ENCODE measurements around the gene GFRA3.

GFRA3 gene

DNA sequence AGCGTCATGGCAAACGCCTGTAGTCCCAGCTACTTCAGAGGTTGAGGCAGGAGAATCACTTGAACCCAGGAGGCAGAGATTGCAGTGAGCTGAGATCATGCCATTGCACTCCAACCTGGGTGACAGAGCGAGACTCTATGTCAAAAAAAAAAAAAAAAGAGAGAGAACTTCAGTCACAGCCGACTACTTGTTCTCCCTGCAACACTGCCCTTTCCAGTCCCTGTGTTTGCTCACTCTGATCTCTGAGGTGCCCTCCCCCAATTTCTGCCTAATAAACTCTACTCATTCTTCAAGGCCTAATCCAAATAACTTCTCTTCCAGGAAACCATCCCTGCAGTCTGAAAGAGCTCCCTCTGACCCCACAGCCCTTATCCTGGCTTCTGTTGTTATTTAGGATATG is 28.1 kb downstream of the GFRA3 start:
- DNase-seq = no peak

- no peak for DNase-seq
Observed at GRCh38 chr5:138245717-138246116, 28.7 kb downstream of the GFRA3 start.

- DNase-seq = no peak
Observed at GRCh38 chr5:138243794-138244193, 30.6 kb downstream of the GFRA3 start.

DNA sequence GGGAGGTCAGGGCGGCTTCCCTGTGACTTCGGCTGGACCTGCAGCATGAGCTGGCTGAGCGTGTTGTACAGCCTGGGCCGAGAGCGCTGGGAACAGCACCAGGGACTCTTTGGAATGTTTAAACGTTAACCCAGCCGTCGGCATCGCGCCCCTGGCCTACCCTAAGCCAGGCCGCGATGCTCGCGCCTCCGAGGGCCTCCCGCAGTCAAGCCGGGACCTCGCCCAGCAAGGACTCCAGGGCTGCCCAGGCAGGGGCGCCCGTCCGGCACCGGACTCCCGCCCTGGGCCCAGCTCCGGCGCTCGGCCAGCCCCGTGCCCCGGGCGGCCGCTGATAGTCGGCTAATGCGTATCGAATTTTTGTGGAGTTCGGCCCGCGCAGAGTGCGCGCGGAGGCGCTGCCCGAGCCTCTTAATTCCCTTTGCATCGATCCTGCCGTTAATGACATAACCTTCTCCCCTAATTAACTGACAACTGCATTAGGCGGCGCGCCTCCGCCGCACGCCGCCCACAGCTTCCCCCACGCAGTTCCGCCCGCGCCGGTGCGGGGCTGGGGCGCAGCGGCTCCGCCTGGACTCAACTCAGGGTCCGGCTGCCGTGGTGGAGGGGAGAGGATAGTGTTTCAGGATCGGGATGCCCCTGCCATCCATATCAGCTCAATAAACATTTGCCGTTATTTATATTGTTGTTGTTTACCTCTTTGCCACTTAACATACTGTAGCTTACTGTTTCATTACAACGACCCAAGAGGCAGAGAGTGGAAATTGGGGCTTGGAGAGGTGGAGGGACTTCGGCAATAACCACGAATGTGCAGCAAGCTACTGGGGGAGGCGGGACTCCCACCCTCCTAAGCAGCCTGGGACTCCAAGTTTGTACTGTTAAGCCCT is 32.5 kb downstream of the GFRA3 start:
- peak in 3 of 5 donors; percentile 1 to 13 (median 2) for DNase-seq

GRCh38 chr5:138240650-138241385 is 33.6 kb downstream of the GFRA3 start:
- DNase-seq = no peak

DNA sequence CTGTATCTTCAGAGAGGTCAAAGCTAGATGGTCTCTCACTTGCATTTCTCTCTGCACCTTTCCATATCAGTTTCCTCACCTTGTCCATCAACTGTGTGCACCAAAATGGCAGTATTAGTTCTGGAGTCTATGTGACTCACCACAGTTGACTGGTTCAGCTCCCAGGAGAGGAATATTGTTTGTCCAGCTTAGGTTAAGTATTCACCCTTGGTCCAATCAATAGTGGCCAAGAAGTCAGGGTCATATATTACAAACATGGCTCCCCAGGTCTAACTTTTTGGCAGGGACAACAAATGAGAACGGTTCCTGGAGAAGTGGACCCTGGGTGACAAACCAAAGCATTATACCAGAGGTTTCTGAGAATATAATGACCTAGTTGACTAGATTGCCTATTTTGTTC is 36.4 kb downstream of the GFRA3 start:
- DNase-seq = no peak

DNA sequence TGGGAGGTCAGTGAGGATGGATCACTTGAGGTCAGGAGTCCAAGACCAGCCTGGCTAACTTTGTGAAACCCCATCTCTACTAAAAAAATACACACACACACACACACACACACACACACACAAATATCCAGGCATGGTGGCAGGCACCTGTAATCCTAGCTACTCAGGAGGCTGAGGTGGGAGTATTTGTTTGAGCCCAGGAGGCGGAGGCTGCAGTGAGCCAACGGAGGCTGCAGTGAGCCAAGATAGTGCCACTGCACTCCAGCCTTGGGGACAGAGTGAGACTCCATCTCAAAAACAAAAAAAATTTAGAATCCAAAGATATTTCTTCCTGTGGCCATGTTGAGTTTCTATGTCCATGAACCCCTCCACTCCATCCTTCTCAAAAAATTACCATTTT is 39.8 kb downstream of the GFRA3 start:
- no peak for DNase-seq

DNA sequence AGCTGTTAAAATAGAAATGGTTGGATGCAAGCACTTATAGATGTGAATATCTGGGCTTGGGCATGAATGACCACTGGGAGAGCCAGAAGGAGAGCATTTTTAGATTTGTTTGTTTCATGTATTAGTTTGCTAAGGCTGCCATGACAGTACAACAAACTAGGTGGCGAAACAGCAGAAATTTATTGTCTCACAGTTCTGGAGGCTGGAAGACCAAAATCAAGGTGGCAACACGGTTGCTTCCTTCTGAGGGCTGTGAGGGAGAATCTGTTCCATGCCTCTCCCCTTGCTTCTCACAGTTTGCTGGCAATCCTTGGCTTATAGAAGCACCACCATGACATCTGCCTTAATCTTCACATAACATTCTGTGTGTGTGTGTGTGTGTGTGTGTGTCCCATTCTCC is 41.1 kb downstream of the GFRA3 start:
- no peak for DNase-seq

DNA sequence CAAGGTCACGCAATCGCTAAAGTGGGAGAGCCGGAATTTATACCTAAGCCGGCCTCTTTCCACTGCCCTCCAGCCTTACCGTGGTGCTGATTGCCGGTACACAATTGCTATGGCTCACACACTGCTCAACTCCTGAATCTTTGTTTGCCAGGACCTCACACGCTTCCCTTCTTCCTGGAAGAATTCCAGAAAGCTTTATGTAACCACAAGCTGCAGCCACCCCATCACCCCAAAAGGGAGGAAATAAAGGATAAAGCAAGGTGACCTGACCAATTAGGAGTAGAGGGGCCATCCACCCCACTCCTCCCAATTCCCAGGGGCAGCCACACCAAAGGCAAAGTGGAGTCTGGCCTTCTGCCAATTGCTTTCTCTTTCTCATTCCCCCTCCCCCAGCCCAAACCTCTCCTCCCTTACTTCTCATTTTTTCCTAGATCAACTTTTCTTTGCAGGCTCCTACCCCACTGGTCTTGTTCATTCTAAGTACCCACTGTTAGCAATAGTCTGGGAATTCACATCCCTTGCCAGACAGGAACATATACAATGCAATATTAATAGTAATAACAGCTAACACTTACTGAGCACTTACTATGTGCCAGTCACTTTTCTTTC is 43.3 kb downstream of the GFRA3 start:
- DNase-seq = no peak

DNA sequence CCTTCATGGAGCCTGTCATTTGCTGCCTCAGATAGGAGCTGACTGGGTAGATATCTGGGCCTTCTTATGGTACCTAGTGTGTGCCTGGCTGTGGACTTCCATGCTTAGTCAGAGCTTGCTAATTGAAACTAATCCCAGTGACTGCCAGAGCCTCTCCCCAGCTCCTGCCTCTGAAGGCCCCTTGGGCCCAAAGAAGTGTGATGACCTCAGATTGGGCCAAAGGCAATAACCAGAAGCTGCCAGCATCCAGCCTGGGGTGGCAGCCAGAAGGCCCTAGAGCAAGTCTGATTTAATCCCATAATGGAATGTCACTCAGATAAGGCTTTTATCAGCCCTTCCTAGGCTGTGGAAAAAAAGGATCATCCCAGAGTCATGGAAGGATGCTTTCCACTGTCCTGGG is 44.2 kb downstream of the GFRA3 start:
- DNase-seq = no peak

DNA sequence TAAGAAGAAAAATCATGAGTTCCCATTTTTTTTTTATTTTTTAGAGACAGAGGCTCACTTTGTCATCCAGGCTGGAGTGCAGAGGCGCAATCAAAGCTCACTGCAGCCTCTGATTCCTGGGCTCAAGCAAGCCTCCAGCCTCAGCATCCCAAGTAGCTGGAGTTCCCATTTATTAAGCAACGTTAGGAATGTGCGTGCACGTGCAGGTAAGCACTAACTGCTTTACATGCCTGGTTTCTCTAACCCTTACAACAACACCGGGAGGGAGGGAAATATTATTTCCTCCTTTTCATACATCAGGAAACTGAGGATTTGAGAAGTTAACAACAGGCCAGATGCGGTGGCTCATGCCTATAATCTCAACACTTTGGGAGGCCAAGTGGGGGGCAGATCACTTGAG is 45.0 kb downstream of the GFRA3 start:
- DNase-seq = no peak

DNA sequence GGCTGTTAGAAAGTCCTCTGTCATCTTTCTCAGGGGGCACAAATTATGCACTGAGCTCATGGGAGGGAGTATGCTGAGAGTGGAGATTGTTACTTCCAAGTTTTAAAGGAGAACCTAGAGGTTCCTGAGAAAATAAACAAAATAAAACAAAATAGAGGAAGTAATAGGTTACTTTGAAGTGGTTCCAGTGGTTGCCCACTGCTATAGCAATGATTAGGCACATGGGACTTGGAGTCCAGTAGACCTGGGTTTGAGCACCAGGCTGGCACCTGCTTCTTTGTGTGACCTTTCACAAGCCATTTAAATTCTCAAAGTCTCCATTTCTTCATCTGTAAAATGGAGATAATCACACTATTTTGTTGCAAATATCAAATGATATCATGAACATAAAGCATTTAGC is 47.5 kb downstream of the GFRA3 start:
- DNase-seq = no peak

GRCh38 chr5:138224712-138225111 is 49.7 kb downstream of the GFRA3 start:
- no peak for DNase-seq

- no peak for DNase-seq
Observed at GRCh38 chr5:138223532-138223931, 50.9 kb downstream of the GFRA3 start.

- DNase-seq = no peak
Observed at GRCh38 chr5:138216799-138217198, 57.6 kb downstream of the GFRA3 start.

- DNase-seq = peak; percentile 74 to 96 (median 89)
Observed at GRCh38 chr5:138213161-138214029, 61.0 kb downstream of the GFRA3 start, which contains the start of gene CDC23. TSS of gene CDC23 (minus strand) at chr5:138213323. CDS start at chr5:138213312, 11 bp downstream.

- no peak for DNase-seq
Observed at GRCh38 chr5:138212828-138213160, 61.6 kb downstream of the GFRA3 start.

DNA sequence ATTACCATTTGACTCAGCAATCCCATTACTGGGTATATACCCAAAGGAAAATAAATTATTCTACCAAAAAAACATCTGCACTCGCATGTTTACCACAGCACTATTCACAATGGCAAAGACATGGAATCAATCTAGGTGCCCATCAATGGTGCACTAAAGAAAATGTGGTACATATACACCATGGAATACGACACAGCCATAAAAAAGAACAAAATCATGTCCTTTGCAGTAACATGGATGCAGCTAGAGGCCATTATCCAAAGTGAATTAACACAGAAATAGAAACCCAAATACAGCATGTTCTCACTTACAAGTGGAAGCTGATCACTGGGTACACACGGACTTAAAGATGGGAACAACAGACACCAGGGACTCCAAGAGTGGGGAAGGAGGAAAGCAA is 63.4 kb downstream of the GFRA3 start:
- no peak for DNase-seq
